Stimulated activated CD8-positive, alpha-beta memory T cell treated with anti-CD3 and anti-CD28 coated beads, Interleukin-12 subunit alpha, Interleukin-12 subunit beta, amount 100 ng/mL, for 24 hours (primary cell): Measurements from ENCODE around the gene RLIM.

Source experiments
- DNase-seq: peaks from one replicate; pipeline ENCODE4 v3.0.0-alpha.2; 2020; ENCODE audit errors: extremely low read depth

Gene RLIM

DNA sequence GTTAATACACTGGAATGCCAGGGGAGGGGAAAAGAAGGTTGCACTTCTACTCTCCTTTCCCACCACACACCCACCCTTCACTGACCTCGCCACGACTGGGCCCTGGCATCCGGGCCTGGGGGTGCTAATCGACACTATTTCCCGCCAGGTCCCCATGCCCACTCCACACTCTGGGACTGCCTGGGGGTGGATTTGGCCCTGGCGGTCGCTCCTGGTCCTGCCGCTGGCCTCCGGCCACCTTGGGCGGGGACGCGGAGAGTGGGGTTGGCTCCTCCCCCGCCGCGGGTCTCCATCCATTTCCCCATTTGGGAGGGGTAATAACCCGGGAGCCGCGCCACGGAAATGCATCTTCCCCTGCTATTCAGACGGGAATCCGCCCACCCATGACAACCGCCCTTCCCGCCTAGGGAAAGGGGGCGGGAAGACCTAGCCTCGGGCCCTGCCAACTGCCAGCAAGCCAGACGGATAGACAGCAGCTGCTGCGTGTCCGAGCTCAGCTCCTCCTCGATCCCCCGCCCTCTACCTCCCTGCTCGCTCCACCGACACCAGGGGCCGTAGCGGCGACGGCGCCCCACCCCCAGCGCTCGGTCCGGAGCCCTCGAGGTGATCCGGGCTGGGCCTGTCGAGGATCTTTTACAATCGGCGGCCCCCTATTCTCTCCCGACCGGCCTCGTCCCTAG lies 78.1 kb downstream of the RLIM start:
- no peak for DNase-seq

DNA sequence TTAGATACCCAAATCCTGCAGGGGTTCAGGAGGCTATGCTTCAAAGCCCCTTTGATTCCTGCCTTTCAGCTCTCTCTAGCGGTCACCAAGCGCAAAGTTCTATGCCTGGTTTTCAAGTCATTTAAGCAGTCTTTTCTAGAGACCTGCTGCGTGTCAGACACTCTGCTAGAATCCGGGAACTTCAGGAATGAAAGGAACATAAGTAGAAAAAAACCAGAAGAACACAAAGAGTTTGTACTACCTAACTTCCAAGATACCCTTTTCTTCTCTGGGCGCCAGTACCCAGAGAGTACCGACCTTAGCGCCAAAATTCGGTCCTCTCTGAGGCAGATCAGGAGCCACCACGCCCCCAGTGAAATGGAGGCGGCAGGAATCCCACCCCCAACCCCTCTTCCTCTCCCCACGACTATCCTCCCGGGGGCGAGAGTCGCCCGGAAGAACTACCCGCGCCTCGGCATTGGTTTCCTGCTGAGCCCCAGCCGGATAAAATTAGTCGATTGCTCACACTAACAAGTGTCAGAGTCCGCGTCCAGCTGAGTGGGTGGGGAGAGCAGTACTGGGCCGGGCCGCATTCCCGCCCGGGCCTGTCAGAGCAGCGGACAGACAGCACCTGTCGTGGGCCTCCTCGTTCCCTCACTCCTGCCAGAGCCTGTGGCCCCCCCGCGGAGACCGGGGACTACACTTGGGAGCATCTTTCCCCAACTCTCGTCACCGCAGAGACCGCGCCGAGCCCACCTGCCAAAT lies 78.8 kb downstream of the RLIM start:
- DNase-seq, result no peak
